ENCODE data around the gene MCM3AP. TPM values are rescaled to one million over a fixed set of nuclear protein-coding genes. Genes with fewer than 3 reads are reported as not detected.
A peak's percentile ranks its signal among the peaks of the same experiment; 100 is the strongest.

The MCM3AP gene
- total and polyA plus RNA-seq, 2 experiments from 2014 or later = 39.6 to 106 TPM

GRCh38 chr21:46191686-46192575, 93.5 kb downstream of the MCM3AP start:
- H3K36me3 ChIP-seq = peaks cover 4% of the 10 kb centered on the region
- H3K4me1 ChIP-seq (ENCODE audit: low read depth) = peaks cover 12% of the 10 kb centered on the region
- DNase-seq (ENCODE audit: low read depth in 1 of 2, low spot score in 1 of 2) = no peak
- H3K9me3 ChIP-seq (ENCODE audit: low read depth) = no peaks in the 10 kb centered on the region
- H3K4me3 ChIP-seq = no peak overlapping the region
- H3K27me3 ChIP-seq = no peaks in the 10 kb centered on the region
- no peak for TF ChIP-seq CTCF (IDR thresholded peaks at IDR 0.05; ENCODE audit: low read depth, low read length)
- no peak overlapping the region for H3K27ac ChIP-seq

- Histone ChIP-seq H3K9me3 (ENCODE audit: low read depth) (no peaks in the 10 kb centered on the region), H3K4me3 (no peak overlapping the region), H3K4me1 (ENCODE audit: low read depth) (peaks cover 12% of the 10 kb centered on the region), H3K27ac (no peak overlapping the region), H3K36me3 (peaks cover 2% of the 10 kb centered on the region), H3K27me3 (no peaks in the 10 kb centered on the region)
- no peak for TF ChIP-seq CTCF (IDR thresholded peaks at IDR 0.05; ENCODE audit: low read depth, low read length)
- DNase-seq (ENCODE audit: low read depth in 1 of 2, low spot score in 1 of 2) = peak in 1 of 2 donors; percentile 85
These were observed 94.1 kb downstream of the MCM3AP start for GRCh38 chr21:46191257-46191685.

GRCh38 chr21:46190491-46191131, 94.8 kb downstream of the MCM3AP start:
- no peak overlapping the region for H3K4me3 ChIP-seq
- peaks cover 12% of the 10 kb centered on the region for H3K4me1 ChIP-seq (ENCODE audit: low read depth)
- H3K27me3 ChIP-seq = no peaks in the 10 kb centered on the region
- H3K27ac ChIP-seq = no peak overlapping the region
- H3K9me3 ChIP-seq (ENCODE audit: low read depth) = no peaks in the 10 kb centered on the region
- H3K36me3 ChIP-seq = peaks cover 2% of the 10 kb centered on the region
- no peak for DNase-seq (ENCODE audit: low read depth in 1 of 2, low spot score in 1 of 2)
- TF ChIP-seq CTCF (IDR thresholded peaks at IDR 0.05; ENCODE audit: low read depth, low read length) = no peak

- H3K27me3 ChIP-seq = no peaks in the 10 kb centered on the region
- TF ChIP-seq CTCF (IDR thresholded peaks at IDR 0.05; ENCODE audit: low read depth, low read length) = no peak
- H3K36me3 ChIP-seq = peaks cover 2% of the 10 kb centered on the region
- H3K4me1 ChIP-seq (ENCODE audit: low read depth) = peaks cover 16% of the 10 kb centered on the region
- no peaks in the 10 kb centered on the region for H3K9me3 ChIP-seq (ENCODE audit: low read depth)
- no peak for DNase-seq (ENCODE audit: low read depth in 1 of 2, low spot score in 1 of 2)
- H3K4me3 ChIP-seq = no peak overlapping the region
- peak overlapping the region; percentile 68 for H3K27ac ChIP-seq
These were observed 95.4 kb downstream of the MCM3AP start for GRCh38 chr21:46189959-46190490.

GRCh38 chr21:46189213-46189958, 96.0 kb downstream of the MCM3AP start:
- peaks cover under 1% of the 10 kb centered on the region for H3K36me3 ChIP-seq
- no peaks in the 10 kb centered on the region for H3K27me3 ChIP-seq
- peak overlapping the region; percentile 68 for H3K27ac ChIP-seq
- H3K9me3 ChIP-seq (ENCODE audit: low read depth) = no peaks in the 10 kb centered on the region
- TF ChIP-seq CTCF (IDR thresholded peaks at IDR 0.05; ENCODE audit: low read depth, low read length) = no peak
- DNase-seq (ENCODE audit: low read depth in 1 of 2, low spot score in 1 of 2) = peak in 1 of 2 donors; percentile 59
- peaks cover 16% of the 10 kb centered on the region for H3K4me1 ChIP-seq (ENCODE audit: low read depth)
- no peak overlapping the region for H3K4me3 ChIP-seq
